H1 (cell line): ENCODE measurements around the gene DYNLT1. TPM values are rescaled to one million over a fixed set of nuclear protein-coding genes. Genes with fewer than 3 reads are reported as not detected.

Source experiments
- polyA plus RNA-seq, 7 experiments: library from polyadenylated mRNA; depleted of rRNA in 3 of 7; stranded (reverse) in 5 of 7; unstranded in 2 of 7; fragments of >200 nt in 5 of 7; fragments of 200-250 nt in 2 of 7; gene quantifications; 1 replicate in 5 of 7; 2 replicates in 1 of 7; 4 replicates in 1 of 7; pipeline versions ENCODE4 v1.2.1 to v1.2.3, GENCODE V29; 2011 to 2013; ENCODE audit warnings: missing spikeins in 2 of 7, mixed read lengths in 2 of 7
- total RNA-seq: library from RNA; stranded (reverse); fragmentation: NEBNext Ultra II Directional; extraction: Animal tissue kit (Norgen Biotek cat#: 25700); gene quantifications from 2 replicates; pipeline ENCODE4 v1.2.1, GENCODE V29; 2021
- TF ChIP-seq, protein P1 (sequence below): IDR thresholded peaks from 2 replicates; pipeline ENCODE4 v1.6.1; 2011; ENCODE audit warnings: low read depth, mild to moderate bottlenecking, low read length; ENCODE audit not compliant: insufficient read depth

Gene DYNLT1
- total and polyA plus RNA-seq, 2 of the 8 experiments (the other 6 are each of a cell fraction or from before 2014, with no cell fraction given), result 119 to 245 TPM

DNA sequence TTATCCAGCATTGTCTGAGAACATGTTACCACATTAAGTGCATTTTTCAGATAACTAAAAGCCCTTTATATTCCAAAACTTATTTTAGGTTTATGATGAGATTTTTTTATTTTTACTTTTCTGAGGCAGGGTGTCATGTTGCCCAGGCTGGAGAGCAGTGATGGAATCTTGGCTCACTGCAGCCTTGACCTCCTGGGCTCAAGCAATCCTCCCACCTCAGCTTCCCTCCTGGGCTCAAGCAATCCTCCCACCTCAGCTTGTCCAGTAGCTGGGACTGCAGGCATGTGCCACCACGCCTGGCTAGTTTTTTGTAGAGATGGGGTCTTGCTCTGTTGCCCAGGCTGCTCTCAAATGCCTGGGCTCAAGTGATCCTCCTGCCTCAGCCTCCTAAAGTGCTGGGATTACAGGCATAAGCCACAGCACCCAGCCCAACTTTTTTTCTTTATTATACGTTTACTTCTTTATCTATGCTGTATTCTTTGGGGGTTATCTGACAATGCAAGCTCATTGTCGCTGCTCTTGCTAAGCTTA lies 6.2 kb downstream of the DYNLT1 start (continued):
- TF ChIP-seq, protein P1, sequence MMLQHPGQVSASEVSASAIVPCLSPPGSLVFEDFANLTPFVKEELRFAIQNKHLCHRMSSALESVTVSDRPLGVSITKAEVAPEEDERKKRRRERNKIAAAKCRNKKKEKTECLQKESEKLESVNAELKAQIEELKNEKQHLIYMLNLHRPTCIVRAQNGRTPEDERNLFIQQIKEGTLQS, result no peak
